Stimulated activated naive CD8-positive, alpha-beta T cell treated with anti-CD3 and anti-CD28 coated beads, Interleukin-15, Interleukin-2, amounts not matched to agents 100 U/mL and 50 U/mL, for 24 hours (primary cell): ENCODE measurements around the gene DNAH3.
"Not testable (repeated sequence)": the region's sequence is repeated elsewhere in the genome, so short reads cannot be mapped to it uniquely, and the experiment has no call there.

Source experiments
- ATAC-seq: fragments of 150-1000 bp; cut with Tn5 transposase; one replicate; pipeline ENCODE4 v1.10.0; 2021
- DNase-seq: peaks from one replicate; pipeline ENCODE4 v3.0.0; 2021

The DNAH3 gene

GRCh38 chr16:21169249-21169981, 18.8 kb upstream of the DNAH3 start:
- peak; percentile 23 for ATAC-seq
- no peak for DNase-seq

- DNase-seq (no peak), ATAC-seq (no peak)
Measured at GRCh38 chr16:21167929-21168602, 17.4 kb upstream of the DNAH3 start.

GRCh38 chr16:21167360-21167759, 16.7 kb upstream of the DNAH3 start:
- ATAC-seq (no peak), DNase-seq (no peak)

- ATAC-seq: no peak
Measured at GRCh38 chr16:21166561-21166961, 15.9 kb upstream of the DNAH3 start.

GRCh38 chr16:21164521-21165168, 14.0 kb upstream of the DNAH3 start:
- ATAC-seq (no peak), DNase-seq (no peak)

More at GRCh38 chr16:21166561-21166961, 15.9 kb upstream of the DNAH3 start:
- no peak for DNase-seq

GRCh38 chr16:21163576-21163975, 12.9 kb upstream of the DNAH3 start:
- ATAC-seq: no peak

GRCh38 chr16:21162661-21163151, 12.1 kb upstream of the DNAH3 start:
- DNase-seq: no peak
- no peak for ATAC-seq

More at GRCh38 chr16:21163576-21163975, 12.9 kb upstream of the DNAH3 start:
- DNase-seq: no peak

- ATAC-seq (no peak), DNase-seq (no peak)
Measured at GRCh38 chr16:21161211-21161610, 10.6 kb upstream of the DNAH3 start.

- ATAC-seq: no peak
- no peak for DNase-seq
Measured at GRCh38 chr16:21160276-21160675, 9.6 kb upstream of the DNAH3 start.

GRCh38 chr16:21159281-21159951, 8.8 kb upstream of the DNAH3 start:
- ATAC-seq (peak; percentile 24), DNase-seq (peak; percentile 22)

- DNase-seq (peak; percentile 88), ATAC-seq (peak; percentile 97)
Measured at GRCh38 chr16:21158208-21159110, 7.8 kb upstream of the DNAH3 start, which contains the start of gene LDAF1. Gene LDAF1, plus strand, starts transcription at chr16:21158674. Its CDS starts 2,509 bp downstream, at chr16:21161183.

- no peak for ATAC-seq
- DNase-seq: no peak
Measured at GRCh38 chr16:21157632-21158031, 7.0 kb upstream of the DNAH3 start.

GRCh38 chr16:21156767-21157467, 6.3 kb upstream of the DNAH3 start:
- DNase-seq (peak; percentile 17), ATAC-seq (no peak)

GRCh38 chr16:21156011-21156410, 5.4 kb upstream of the DNAH3 start:
- ATAC-seq, DNase-seq: not testable (repeated sequence)

GRCh38 chr16:21153124-21153729, 2.6 kb upstream of the DNAH3 start:
- ATAC-seq, DNase-seq: not testable (repeated sequence)

- ATAC-seq, DNase-seq: not testable (repeated sequence)
Measured at GRCh38 chr16:21152160-21153030, 1.7 kb upstream of the DNAH3 start.

- ATAC-seq: no peak
- no peak for DNase-seq
Measured at GRCh38 chr16:21145738-21146137, 4.9 kb downstream of the DNAH3 start.

- DNase-seq (no peak), ATAC-seq (no peak)
Measured at GRCh38 chr16:21134053-21134452, 16.6 kb downstream of the DNAH3 start.

GRCh38 chr16:21130811-21131210, 19.8 kb downstream of the DNAH3 start:
- no peak for ATAC-seq
- DNase-seq: no peak
